Adrenal gland (tissue), 12 donors: ENCODE results near the gene ADAMTS7. TPM values are rescaled to one million over a fixed set of nuclear protein-coding genes. Genes with fewer than 3 reads are reported as not detected.

Source experiments
- DNase-seq, 7 donors: peaks; one replicate each; pipeline ENCODE4 v3.0.0-alpha.2; 2019 to 2020
- H3K27ac ChIP-seq, 5 donors: fragments of 200-600 bp; sonication (generic) in 4 of 5; 1 replicate in 3 of 5; 2 replicates in 2 of 5; pipeline versions ENCODE4 v1.5.1 to v1.8.0; 2016 to 2020; ENCODE audit warnings: mild to moderate bottlenecking in 1 of 5
- H3K27me3 ChIP-seq: fragments of 200-600 bp; 2 replicates; pipeline ENCODE4 v1.8.0; 2021
- H3K36me3 ChIP-seq, 2 donors: fragments of 200-600 bp; replicated peaks in 1 of 2; 1 replicate in 1 of 2; 2 replicates in 1 of 2; pipeline versions ENCODE4 v1.5.1 to v1.8.0; 2018 to 2022
- H3K4me1 ChIP-seq, 2 donors: fragments of 200-600 bp; replicated peaks in 1 of 2; 1 replicate in 1 of 2; 2 replicates in 1 of 2; pipeline versions ENCODE4 v1.5.1 to v1.8.0; 2018 to 2021
- H3K4me3 ChIP-seq, 4 donors: fragments of 200-600 bp; sonication (generic) in 3 of 4; one replicate each; pipeline ENCODE4 v1.5.1; 2016 to 2018
- H3K9me3 ChIP-seq, 3 donors: fragments of 200-600 bp; sonication (generic) in 1 of 3; replicated peaks in 1 of 3; 1 replicate in 2 of 3; 2 replicates in 1 of 3; pipeline versions ENCODE4 v1.5.1 to v1.8.0; 2016 to 2021
- POLR2A ChIP-seq, 2 donors: fragments of 450-650 bp; IDR thresholded peaks; one replicate each; pipeline ENCODE4 v1.6.1; 2017; ENCODE audit warnings: antibody characterized with exemption in 2 of 2, mild to moderate bottlenecking in 2 of 2, moderate library complexity in 1 of 2
- WGBS, 4 donors: extraction: QIAGEN DNeasy Blood & Tissue Kit in 2 of 4; methylation state at CpG; one replicate each; pipeline versions ENCODE4 v1.1.5 to v1.1.7; 2013 to 2017; 5-methylcytosine and 5-hydroxymethylcytosine counted together
- intact Hi-C, 2 donors: fragments of 100-400 bp; cut with DNase I; formaldehyde crosslinking; loops; one replicate each; pipeline versions ENCODE4 v1.14.1 to v1.15.0; 2022 to 2023
- polyA plus RNA-seq, 3 donors: library from polyadenylated mRNA; stranded (reverse); fragments of 200-250 nt in 2 of 3; fragments of 350-450 nt in 1 of 3; fragmentation: Illumina TruSeq in 1 of 3; extraction: RNeasy Lipid Tissue Mini Kit (QIAGEN cat#74804) in 1 of 3; gene quantifications; one replicate each; pipeline ENCODE4 v1.2.3, GENCODE V29; 2013 to 2014
- total RNA-seq, 9 donors: library from RNA; depleted of rRNA in 4 of 9; stranded (reverse); fragments of >200 nt in 4 of 9; fragments of 120-200 nt in 1 of 9; fragmentation: NEBNext Ultra II Directional in 1 of 9; extraction: Animal tissue kit (Norgen Biotek cat#: 25700) in 1 of 9; gene quantifications; one replicate each; pipeline versions ENCODE4 v1.1.0 to v1.2.4, GENCODE V29; 2013 to 2023
- TF ChIP-seq, protein P1 (sequence below), 6 experiments: fragments of 450-650 bp in 4 of 6; fragments of 200-600 bp in 2 of 6; sonication (generic) in 1 of 6; IDR thresholded peaks; 1 replicate in 5 of 6; 2 replicates in 1 of 6; pipeline versions ENCODE4 v1.5.1 to v1.8.0; 2016 to 2021; ENCODE audit warnings: antibody characterized with exemption in 6 of 6, mild to moderate bottlenecking in 2 of 6, moderate library complexity in 1 of 6
- donor health status: healthy with polysubstance abuse.
- donor health status: Bipolar disorder and iron deficiency.
- donor health status: DM: yes; HTN: yes; CAD: no.
- donor health status: DM: no; HTN: no; CAD: no.
- donor health status: DM: no; HTN: no; CAD: no.
- donor health status: DM: yes; HTN: yes; CAD: no.

ADAMTS7 gene
- total and polyA plus RNA-seq, 12 donors = 0.70 to 27.7 (median 10.0) TPM

- Histone ChIP-seq H3K36me3 (no peaks in the 10 kb centered on the region), H3K27ac (peak overlapping the region in 4 of 5 donors; percentile 32 to 90 (median 66)), H3K4me1 (peaks cover 5 to 7% of the 10 kb centered on the region in 2 donors), H3K9me3 (no peaks in the 10 kb centered on the region), H3K27me3 (no peaks in the 10 kb centered on the region), H3K4me3 (peak overlapping the region in 2 of 4 donors; percentile 20 to 89)
- peak in 5 of 7 donors; percentile 24 to 58 (median 40) for DNase-seq
- 9 to 32% (median 23%) methylated on average over 4 to 24 of the region's 24 CpGs for WGBS, 4 donors
- TF ChIP-seq, protein P1, sequence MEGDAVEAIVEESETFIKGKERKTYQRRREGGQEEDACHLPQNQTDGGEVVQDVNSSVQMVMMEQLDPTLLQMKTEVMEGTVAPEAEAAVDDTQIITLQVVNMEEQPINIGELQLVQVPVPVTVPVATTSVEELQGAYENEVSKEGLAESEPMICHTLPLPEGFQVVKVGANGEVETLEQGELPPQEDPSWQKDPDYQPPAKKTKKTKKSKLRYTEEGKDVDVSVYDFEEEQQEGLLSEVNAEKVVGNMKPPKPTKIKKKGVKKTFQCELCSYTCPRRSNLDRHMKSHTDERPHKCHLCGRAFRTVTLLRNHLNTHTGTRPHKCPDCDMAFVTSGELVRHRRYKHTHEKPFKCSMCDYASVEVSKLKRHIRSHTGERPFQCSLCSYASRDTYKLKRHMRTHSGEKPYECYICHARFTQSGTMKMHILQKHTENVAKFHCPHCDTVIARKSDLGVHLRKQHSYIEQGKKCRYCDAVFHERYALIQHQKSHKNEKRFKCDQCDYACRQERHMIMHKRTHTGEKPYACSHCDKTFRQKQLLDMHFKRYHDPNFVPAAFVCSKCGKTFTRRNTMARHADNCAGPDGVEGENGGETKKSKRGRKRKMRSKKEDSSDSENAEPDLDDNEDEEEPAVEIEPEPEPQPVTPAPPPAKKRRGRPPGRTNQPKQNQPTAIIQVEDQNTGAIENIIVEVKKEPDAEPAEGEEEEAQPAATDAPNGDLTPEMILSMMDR (IDR thresholded peaks at IDR 0.05) = peak in 1 of 6 experiments; percentile 6
- TF ChIP-seq POLR2A (IDR thresholded peaks at IDR 0.05) = no peak
- intact Hi-C loops = loop anchor here in 1 of 2 donors (10.0 kb wide), 1 partner anchor 47 kb away; no protein-coding TSS in a partner anchor
Observed at GRCh38 chr15:78811825-78812183, 540 bp upstream of the ADAMTS7 start.

DNA sequence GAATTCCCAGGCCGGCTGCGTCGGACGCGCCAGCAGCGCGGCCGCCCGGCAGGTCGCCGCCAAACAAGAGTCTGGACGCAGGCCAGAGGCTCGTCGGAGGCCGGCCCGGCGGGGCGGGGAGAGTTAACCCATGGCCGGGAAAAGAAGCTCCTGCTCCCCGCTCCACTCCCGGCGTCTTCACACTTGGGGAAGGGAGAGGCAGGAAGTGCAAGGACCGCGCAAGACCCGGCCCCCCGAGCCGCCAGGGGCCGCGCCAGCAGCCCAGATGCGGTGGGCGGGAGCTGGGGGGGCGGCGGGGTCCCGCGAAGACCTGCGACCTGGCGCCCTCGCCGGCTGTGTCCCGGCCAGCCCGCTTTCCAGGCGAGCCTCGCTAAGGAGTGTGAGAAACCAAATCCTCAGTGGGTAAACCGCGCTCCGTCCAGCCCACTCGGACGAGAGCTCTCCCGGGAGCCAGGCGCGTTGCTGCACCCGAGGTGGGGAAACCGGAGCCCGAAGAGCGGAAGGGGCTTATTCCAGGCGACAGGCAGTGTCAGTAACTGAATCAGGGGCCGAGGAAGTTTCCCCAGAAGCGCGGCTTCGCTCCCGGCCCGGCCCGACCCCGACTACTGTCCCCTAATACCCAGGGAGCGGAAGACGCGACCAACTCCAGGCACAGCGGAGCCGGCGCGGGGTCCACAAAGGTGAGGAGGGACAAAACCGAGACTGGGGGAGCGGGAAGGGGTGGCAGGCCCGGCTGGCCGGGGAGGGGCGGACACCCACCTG, 721 bp downstream of the ADAMTS7 start:
- Histone ChIP-seq H3K4me3 (peak overlapping the region in 3 of 4 donors; percentile 37 to 89 (median 73)), H3K4me1 (peaks cover 5 to 7% of the 10 kb centered on the region in 2 donors), H3K36me3 (no peaks in the 10 kb centered on the region), H3K27ac (peak overlapping the region in 4 of 5 donors; percentile 22 to 90 (median 58)), H3K9me3 (no peaks in the 10 kb centered on the region), H3K27me3 (no peaks in the 10 kb centered on the region)
- DNase-seq = peak; percentile 61 to 78 (median 74)
- intact Hi-C loops = loop anchor here in 1 of 2 donors (10.0 kb wide), 1 partner anchor 46 kb away; no protein-coding TSS in a partner anchor
- WGBS, 4 donors = 1 to 5% (median 1%) methylated on average over 12 to 76 of the region's 76 CpGs
- peak in 1 of 2 donors; percentile 7 for TF ChIP-seq POLR2A (IDR thresholded peaks at IDR 0.05)
- TF ChIP-seq, protein P1 (IDR thresholded peaks at IDR 0.05) = no peak

- no peaks in the 10 kb centered on the region for H3K27me3 ChIP-seq
- peak overlapping the region in 4 of 5 donors; percentile 22 to 90 (median 58) for H3K27ac ChIP-seq
- TF ChIP-seq POLR2A (IDR thresholded peaks at IDR 0.05) = no peak
- TF ChIP-seq, protein P1 (IDR thresholded peaks at IDR 0.05) = no peak
- intact Hi-C loops = loop anchor here in 1 of 2 donors (10.0 kb wide), 1 partner anchor 45 kb away; no protein-coding TSS in a partner anchor
- no peaks in the 10 kb centered on the region for H3K9me3 ChIP-seq
- 34 to 41% (median 37%) methylated on average over 10 to 11 of the region's 11 CpGs for WGBS, 4 donors
- DNase-seq = no peak
- peak overlapping the region in 2 of 4 donors; percentile 73 to 89 for H3K4me3 ChIP-seq
- no peaks in the 10 kb centered on the region for H3K36me3 ChIP-seq
- H3K4me1 ChIP-seq = peaks cover 5 to 7% of the 10 kb centered on the region in 2 donors
Observed at GRCh38 chr15:78810003-78810361, 1.3 kb downstream of the ADAMTS7 start.

GRCh38 chr15:78808550-78808949, 2.7 kb downstream of the ADAMTS7 start:
- 73 to 82% (median 78%) methylated on average over 2 of the region's 2 CpGs for WGBS, 4 donors
- Histone ChIP-seq H3K36me3 (no peaks in the 10 kb centered on the region), H3K27ac (no peak overlapping the region), H3K4me1 (peaks cover 5 to 7% of the 10 kb centered on the region in 2 donors), H3K9me3 (no peaks in the 10 kb centered on the region), H3K4me3 (no peak overlapping the region), H3K27me3 (no peaks in the 10 kb centered on the region)
- TF ChIP-seq, protein P1 (IDR thresholded peaks at IDR 0.05) = peak in 4 of 6 experiments; percentile 22 to 45 (median 36)
- TF ChIP-seq POLR2A (IDR thresholded peaks at IDR 0.05) = no peak
- intact Hi-C loops = no loop called here
- DNase-seq = peak in 2 of 7 donors; percentile 12 to 32
